ENCODE measurements around the gene CA7. TPM values are rescaled to one million over a fixed set of nuclear protein-coding genes. Genes with fewer than 3 reads are reported as not detected.

The CA7 gene
- polyA plus RNA-seq, 1 donor from 2014 or later, result not detected

GRCh38 chr16:66849549-66849948 lies 5.3 kb downstream of the CA7 start:
- Histone ChIP-seq H3K9me2 (ENCODE audit: insufficient read depth, low read length) (no peaks in the 10 kb centered on the region), H4K20me1 (ENCODE audit: insufficient read depth) (no peaks in the 10 kb centered on the region), H3K4me2 (ENCODE audit: low read length) (no peak overlapping the region), H3F3A (ENCODE audit: insufficient read depth, low read length, poor library complexity, severe bottlenecking) (no peaks in the 10 kb centered on the region), H3K27ac (ENCODE audit: low read length) (no peak overlapping the region), H3K36me3 (ENCODE audit: insufficient read depth, low read length) (no peaks in the 10 kb centered on the region), H3K9ac (ENCODE audit: low read length) (no peak overlapping the region), H3K27me3 (ENCODE audit: insufficient read depth, low read depth, low read length) (peaks cover 29% of the 10 kb centered on the region), H3K9me3 (ENCODE audit: low read length) (no peaks in the 10 kb centered on the region), H2AFZ (ENCODE audit: low read depth, low read length) (no peak overlapping the region), H3K79me2 (replicated peaks; ENCODE audit: insufficient read depth, low read length) (no peaks in the 10 kb centered on the region), H3K4me3 (ENCODE audit: low read length) (no peak overlapping the region)
- TF ChIP-seq EZH2 (IDR thresholded peaks at IDR 0.05; ENCODE audit: borderline replicate concordance, insufficient read depth, low read length, poor library complexity, severe bottlenecking), result no peak
- no peak for TF ChIP-seq EP300 (conservative IDR thresholded peaks at IDR 0.05; ENCODE audit: poor library complexity, severe bottlenecking)
- no peak for TF ChIP-seq MXI1 (conservative IDR thresholded peaks at IDR 0.05; ENCODE audit: poor library complexity, severe bottlenecking)
- TF ChIP-seq TAF1 (IDR thresholded peaks at IDR 0.05; ENCODE audit: low read depth), result no peak
- no peak for TF ChIP-seq POLR2AphosphoS5 (IDR thresholded peaks at IDR 0.05)
- no peak for TF ChIP-seq REST (IDR thresholded peaks at IDR 0.05; ENCODE audit: borderline replicate concordance)
- TF ChIP-seq RAD21 (conservative IDR thresholded peaks at IDR 0.05), result no peak
- TF ChIP-seq, protein P1, sequence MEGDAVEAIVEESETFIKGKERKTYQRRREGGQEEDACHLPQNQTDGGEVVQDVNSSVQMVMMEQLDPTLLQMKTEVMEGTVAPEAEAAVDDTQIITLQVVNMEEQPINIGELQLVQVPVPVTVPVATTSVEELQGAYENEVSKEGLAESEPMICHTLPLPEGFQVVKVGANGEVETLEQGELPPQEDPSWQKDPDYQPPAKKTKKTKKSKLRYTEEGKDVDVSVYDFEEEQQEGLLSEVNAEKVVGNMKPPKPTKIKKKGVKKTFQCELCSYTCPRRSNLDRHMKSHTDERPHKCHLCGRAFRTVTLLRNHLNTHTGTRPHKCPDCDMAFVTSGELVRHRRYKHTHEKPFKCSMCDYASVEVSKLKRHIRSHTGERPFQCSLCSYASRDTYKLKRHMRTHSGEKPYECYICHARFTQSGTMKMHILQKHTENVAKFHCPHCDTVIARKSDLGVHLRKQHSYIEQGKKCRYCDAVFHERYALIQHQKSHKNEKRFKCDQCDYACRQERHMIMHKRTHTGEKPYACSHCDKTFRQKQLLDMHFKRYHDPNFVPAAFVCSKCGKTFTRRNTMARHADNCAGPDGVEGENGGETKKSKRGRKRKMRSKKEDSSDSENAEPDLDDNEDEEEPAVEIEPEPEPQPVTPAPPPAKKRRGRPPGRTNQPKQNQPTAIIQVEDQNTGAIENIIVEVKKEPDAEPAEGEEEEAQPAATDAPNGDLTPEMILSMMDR (IDR thresholded peaks at IDR 0.05; ENCODE audit: poor library complexity, severe bottlenecking), result no peak
- TF ChIP-seq SMC3 (conservative IDR thresholded peaks at IDR 0.05; ENCODE audit: poor library complexity), result no peak

DNA sequence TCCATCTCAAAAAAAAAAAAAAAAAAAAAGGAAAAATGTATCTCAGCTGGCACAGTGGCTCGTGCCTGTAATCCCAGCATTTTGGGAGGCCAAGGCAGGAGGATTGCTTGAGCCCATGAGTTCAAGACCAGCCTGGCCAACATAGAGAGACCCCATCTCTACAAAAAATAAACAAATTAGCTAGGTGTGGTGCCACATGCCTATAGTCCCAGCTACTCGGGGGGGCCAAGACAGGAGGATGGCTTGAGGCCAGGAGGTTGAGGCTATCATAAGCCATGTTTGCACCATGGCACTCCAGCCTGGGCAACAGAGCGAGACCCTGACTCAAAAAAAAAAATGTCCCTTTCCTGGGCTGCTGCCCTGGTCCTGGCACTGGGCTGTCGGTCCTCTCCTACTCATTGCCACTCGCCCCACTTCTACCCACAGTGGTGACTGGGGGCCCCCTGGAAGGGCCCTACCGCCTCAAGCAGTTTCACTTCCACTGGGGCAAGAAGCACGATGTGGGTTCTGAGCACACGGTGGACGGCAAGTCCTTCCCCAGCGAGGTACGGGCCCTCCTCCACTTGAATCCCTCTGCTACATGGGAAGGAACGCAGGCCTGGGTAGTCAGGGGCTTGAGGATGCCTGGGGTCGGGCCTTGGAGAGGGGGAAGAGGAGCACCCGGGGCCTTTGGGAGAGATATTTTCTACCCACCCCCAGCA lies 6.1 kb downstream of the CA7 start:
- H3K9ac ChIP-seq (ENCODE audit: low read length), result no peak overlapping the region
- TF ChIP-seq EZH2 (IDR thresholded peaks at IDR 0.05; ENCODE audit: borderline replicate concordance, insufficient read depth, low read length, poor library complexity, severe bottlenecking) (no peak), REST (IDR thresholded peaks at IDR 0.05; ENCODE audit: borderline replicate concordance) (no peak), RAD21 (conservative IDR thresholded peaks at IDR 0.05) (no peak), MXI1 (conservative IDR thresholded peaks at IDR 0.05; ENCODE audit: poor library complexity, severe bottlenecking) (no peak), SMC3 (conservative IDR thresholded peaks at IDR 0.05; ENCODE audit: poor library complexity) (no peak)
- TF ChIP-seq, protein P1 (IDR thresholded peaks at IDR 0.05; ENCODE audit: poor library complexity, severe bottlenecking), result no peak
- H3K4me2 ChIP-seq (ENCODE audit: low read length), result no peak overlapping the region
- no peaks in the 10 kb centered on the region for H3K79me2 ChIP-seq (replicated peaks; ENCODE audit: insufficient read depth, low read length)
- peaks cover 22% of the 10 kb centered on the region for H3K27me3 ChIP-seq (ENCODE audit: insufficient read depth, low read depth, low read length)
- H2AFZ ChIP-seq (ENCODE audit: low read depth, low read length), result no peak overlapping the region
- H4K20me1 ChIP-seq (ENCODE audit: insufficient read depth), result no peaks in the 10 kb centered on the region
- H3K9me3 ChIP-seq (ENCODE audit: low read length), result no peaks in the 10 kb centered on the region
- no peaks in the 10 kb centered on the region for H3K9me2 ChIP-seq (ENCODE audit: insufficient read depth, low read length)
- H3K36me3 ChIP-seq (ENCODE audit: insufficient read depth, low read length), result no peaks in the 10 kb centered on the region
- H3K27ac ChIP-seq (ENCODE audit: low read length), result no peak overlapping the region
- no peaks in the 10 kb centered on the region for H3F3A ChIP-seq (ENCODE audit: insufficient read depth, low read length, poor library complexity, severe bottlenecking)
- H3K4me3 ChIP-seq (ENCODE audit: low read length), result no peak overlapping the region
